ENCODE measurements around the gene PI4K2A. TPM values are rescaled to one million over a fixed set of nuclear protein-coding genes. Genes with fewer than 3 reads are reported as not detected.
"Not testable (repeated sequence)": the region's sequence is repeated elsewhere in the genome, so short reads cannot be mapped to it uniquely, and the experiment has no call there.

PI4K2A gene
- total RNA-seq, 4 donors from 2014 or later: 16.1 to 18.5 (median 17.9) TPM

DNA sequence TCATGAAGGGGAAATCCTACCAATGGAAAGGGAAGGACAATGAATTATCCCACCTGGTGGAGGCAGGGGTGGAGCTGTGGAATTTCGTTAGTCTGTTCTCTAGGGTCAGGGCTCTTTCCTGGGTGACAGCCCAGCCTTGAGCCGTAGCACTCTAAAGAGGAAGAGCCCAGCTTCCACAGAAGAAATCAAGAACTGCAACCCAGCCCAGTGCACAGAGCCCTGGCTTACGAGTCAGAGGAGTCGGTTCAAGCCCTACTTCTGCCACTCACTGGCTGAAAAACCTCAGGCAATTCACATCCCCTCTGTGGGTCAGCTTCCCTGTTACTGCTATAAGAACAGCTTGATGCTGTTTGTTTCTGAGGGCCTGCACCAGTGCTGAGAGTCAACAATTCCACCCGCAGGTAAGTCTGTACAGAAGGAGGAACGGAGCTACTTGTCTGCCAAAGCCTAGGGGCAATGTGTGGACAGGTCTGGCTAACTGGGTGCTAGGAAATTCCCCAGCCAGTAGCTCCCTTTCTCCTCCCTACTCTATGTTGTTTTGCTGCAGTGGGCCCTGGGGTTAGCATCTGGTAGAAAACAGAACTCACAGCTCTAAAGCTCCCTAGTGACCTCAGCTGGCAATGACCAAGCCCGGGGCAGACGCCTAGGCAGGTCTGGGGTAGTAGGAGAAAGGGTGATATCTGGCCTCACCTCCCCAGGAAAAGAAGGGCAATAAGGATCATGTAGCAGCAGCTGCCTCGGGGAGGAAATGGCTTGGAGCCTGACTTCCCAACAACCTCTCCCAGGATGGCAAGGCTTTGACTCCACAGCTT, 43.3 kb downstream of the PI4K2A start:
- ATAC-seq (peak in 1 of 2 donors; percentile 20), DNase-seq (peak in 1 of 2 donors; percentile 56)
- Histone ChIP-seq H3K4me1 (peaks cover 30 to 39% of the 10 kb centered on the region in 2 donors), H3K27ac (peak overlapping the region; percentile 13 to 92 (median 52)), H3K9me3 (no peaks in the 10 kb centered on the region), H3K27me3 (no peaks in the 10 kb centered on the region), H3K36me3 (no peaks in the 10 kb centered on the region), H3K4me3 (no peak overlapping the region)
- in situ Hi-C loops (cut with MboI; ENCODE audit: low sequenced_read_pairs in 4 of 4) (no loop called here), intact Hi-C loops (cut with DNase I; ENCODE audit: low total_unique reads) (no loop called here)
- TF ChIP-seq POLR2A (IDR thresholded peaks at IDR 0.05): no peak
- TF ChIP-seq, protein P1, sequence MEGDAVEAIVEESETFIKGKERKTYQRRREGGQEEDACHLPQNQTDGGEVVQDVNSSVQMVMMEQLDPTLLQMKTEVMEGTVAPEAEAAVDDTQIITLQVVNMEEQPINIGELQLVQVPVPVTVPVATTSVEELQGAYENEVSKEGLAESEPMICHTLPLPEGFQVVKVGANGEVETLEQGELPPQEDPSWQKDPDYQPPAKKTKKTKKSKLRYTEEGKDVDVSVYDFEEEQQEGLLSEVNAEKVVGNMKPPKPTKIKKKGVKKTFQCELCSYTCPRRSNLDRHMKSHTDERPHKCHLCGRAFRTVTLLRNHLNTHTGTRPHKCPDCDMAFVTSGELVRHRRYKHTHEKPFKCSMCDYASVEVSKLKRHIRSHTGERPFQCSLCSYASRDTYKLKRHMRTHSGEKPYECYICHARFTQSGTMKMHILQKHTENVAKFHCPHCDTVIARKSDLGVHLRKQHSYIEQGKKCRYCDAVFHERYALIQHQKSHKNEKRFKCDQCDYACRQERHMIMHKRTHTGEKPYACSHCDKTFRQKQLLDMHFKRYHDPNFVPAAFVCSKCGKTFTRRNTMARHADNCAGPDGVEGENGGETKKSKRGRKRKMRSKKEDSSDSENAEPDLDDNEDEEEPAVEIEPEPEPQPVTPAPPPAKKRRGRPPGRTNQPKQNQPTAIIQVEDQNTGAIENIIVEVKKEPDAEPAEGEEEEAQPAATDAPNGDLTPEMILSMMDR (IDR thresholded peaks at IDR 0.05 in 4 of 5, conservative IDR thresholded peaks at IDR 0.05 in 1 of 5): no peak

DNA sequence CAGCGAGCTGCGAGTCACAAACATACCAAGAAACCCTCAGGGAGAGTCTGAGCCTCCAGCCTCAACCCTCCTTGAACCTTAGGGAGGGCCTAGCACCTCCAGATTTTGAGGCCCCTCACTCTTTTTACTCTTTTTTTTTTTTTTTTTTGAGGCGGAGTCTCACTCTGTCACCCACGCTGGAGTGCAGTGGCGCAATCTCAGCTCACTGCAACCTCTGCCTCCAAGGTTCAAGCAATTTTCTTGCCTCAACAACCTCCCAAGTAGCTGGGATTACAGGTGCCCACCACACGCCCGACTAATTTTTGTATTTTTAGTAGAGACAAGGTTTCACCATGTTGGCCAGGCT, 43.9 kb downstream of the PI4K2A start:
- H3K4me3 ChIP-seq; H3K27me3 ChIP-seq; intact Hi-C loops (cut with DNase I; ENCODE audit: low total_unique reads); H3K9me3 ChIP-seq; H3K36me3 ChIP-seq; DNase-seq; in situ Hi-C loops (cut with MboI; ENCODE audit: low sequenced_read_pairs in 4 of 4); ATAC-seq: not testable (repeated sequence)
- H3K27ac ChIP-seq: peak overlapping the region; percentile 13 to 92 (median 52)
- H3K4me1 ChIP-seq: peaks cover 30 to 39% of the 10 kb centered on the region in 2 donors

DNA sequence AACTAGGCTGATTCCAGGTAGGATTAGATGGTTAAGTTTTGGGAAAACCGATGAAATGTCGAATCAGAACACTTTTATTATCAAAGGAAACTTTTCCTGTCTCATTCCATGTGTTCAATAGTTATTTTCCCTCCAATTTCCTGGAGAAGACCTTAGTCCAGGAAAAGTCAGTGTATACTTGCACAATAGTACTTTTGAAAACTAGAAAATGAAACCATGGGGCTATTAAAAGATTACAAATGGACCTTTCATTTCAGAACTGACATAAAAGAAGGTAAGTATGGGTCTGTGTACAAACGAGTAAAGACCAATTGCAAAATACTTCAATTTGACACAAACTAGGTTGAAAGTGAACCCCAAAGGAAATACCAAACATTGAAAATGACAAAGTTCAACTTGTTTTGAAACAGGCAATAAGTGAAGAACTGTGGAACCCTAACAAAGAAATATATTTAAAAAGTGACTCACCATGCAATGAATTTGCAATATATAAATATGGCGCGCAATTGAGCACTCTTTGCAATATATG, 44.5 kb downstream of the PI4K2A start:
- in situ Hi-C loops (cut with MboI; ENCODE audit: low sequenced_read_pairs in 4 of 4): no loop called here
- no peaks in the 10 kb centered on the region for H3K9me3 ChIP-seq

DNA sequence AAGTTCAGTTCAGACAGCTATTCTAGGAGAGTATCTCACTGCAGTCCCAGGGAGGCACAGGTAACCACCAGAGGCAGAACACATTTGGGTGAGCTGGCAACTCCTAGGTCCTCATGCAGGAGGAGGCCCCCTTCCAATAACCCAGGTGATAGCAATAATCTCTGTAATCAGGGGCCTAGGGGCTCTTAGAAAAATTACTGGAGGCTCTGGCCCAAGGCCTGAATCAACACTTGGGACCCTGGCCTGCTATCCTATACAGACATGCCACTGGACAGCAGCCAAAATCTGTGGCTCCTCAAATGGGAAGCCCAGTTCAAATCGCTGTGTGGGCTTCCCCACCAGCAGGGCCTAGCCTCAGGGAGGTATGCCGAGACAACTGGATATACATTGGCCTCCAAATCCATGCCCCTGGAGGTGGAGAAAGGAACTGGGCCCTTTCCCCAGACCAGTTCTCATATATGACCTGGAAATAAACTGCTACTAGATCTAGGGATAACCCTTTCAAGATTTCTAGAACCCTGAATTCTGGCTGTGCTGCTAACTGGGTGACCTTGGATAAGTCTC, 45.0 kb downstream of the PI4K2A start:
- ATAC-seq (no peak), DNase-seq (no peak)
- H3K27ac ChIP-seq: peak overlapping the region; percentile 2 to 92 (median 38)
- H3K27me3 ChIP-seq: no peaks in the 10 kb centered on the region
- H3K36me3 ChIP-seq: no peaks in the 10 kb centered on the region
- H3K4me1 ChIP-seq: peaks cover 30 to 39% of the 10 kb centered on the region in 2 donors
- peak overlapping the region in 2 of 4 donors; percentile 24 to 92 for H3K4me3 ChIP-seq
- TF ChIP-seq, protein P1 (IDR thresholded peaks at IDR 0.05 in 4 of 5, conservative IDR thresholded peaks at IDR 0.05 in 1 of 5): no peak
- TF ChIP-seq POLR2A (IDR thresholded peaks at IDR 0.05): no peak
- intact Hi-C loops (cut with DNase I; ENCODE audit: low total_unique reads) (loop anchor here (5.0 kb wide), 2 partner anchors 137 to 188 kb away; partner anchors contain the start of genes MMS19 and UBTD1), in situ Hi-C loops (cut with MboI; ENCODE audit: low sequenced_read_pairs in 4 of 4) (no loop called here)
- H3K9me3 ChIP-seq: no peaks in the 10 kb centered on the region

More for the DNA sequence above, 44.5 kb downstream of the PI4K2A start:
- intact Hi-C loops (cut with DNase I; ENCODE audit: low total_unique reads): loop anchor here (5.0 kb wide), 2 partner anchors 137 to 188 kb away; partner anchors contain the start of genes MMS19 and UBTD1
- DNase-seq (no peak), ATAC-seq (no peak)
- TF ChIP-seq POLR2A (IDR thresholded peaks at IDR 0.05): no peak
- TF ChIP-seq, protein P1 (IDR thresholded peaks at IDR 0.05 in 4 of 5, conservative IDR thresholded peaks at IDR 0.05 in 1 of 5): no peak
- Histone ChIP-seq H3K4me1 (peaks cover 30 to 39% of the 10 kb centered on the region in 2 donors), H3K27me3 (no peaks in the 10 kb centered on the region), H3K4me3 (peak overlapping the region in 1 of 4 donors; percentile 92), H3K27ac (peak overlapping the region; percentile 2 to 92 (median 38)), H3K36me3 (no peaks in the 10 kb centered on the region)

Data from gastrocnemius medialis (tissue), 4 donors.